ENCODE results near the gene GPR158. TPM values are rescaled to one million over a fixed set of nuclear protein-coding genes. Genes with fewer than 3 reads are reported as not detected.
"Not testable (repeated sequence)": the region's sequence is repeated elsewhere in the genome, so short reads cannot be mapped to it uniquely, and the experiment has no call there.

The GPR158 gene
- total RNA-seq, 2 donors from 2014 or later, result not detected

DNA sequence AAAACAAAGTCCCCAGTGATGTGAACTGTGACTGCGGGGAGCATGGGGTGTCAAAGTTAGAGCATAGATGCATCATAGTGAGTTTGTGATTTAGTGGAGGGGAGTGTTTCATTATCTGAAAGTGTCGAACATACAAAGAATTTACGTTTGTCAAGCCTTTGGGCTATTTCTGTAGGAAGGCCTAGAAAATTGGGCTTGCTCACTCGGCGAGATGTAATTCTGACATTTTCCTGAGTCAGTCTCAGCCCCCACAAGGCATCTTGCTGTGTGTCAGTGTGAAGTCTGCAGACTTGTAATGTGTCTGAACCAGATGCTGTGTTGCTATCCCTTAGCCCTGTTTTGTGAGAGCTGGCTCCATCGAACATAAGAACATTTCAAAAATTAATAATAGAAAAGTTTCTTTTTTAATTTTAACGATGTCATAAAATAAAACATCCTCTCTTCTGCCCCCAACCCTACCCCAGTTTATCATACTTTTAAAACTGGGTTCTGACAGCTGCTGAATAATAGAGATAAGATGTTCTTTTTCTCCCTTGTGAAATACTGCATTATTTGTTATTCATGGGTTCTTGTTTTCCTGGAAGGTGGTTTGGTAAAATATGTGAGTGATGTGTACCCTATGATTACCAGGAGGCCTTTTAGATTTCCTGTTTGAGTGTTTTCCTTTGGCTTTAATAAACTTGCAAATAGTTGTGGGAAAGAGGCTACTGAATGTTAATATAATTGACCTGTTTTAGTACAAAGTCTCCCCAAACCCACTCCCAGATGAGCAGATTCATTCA is 207.4 kb downstream of the GPR158 start:
- peaks cover 15% of the 10 kb centered on the region for H3K9me3 Mint-ChIP-seq
- H3K27me3 Mint-ChIP-seq, result no peaks in the 10 kb centered on the region
- H3K27ac Mint-ChIP-seq, result no peak overlapping the region
- no peak overlapping the region for H3K4me3 Mint-ChIP-seq
- H3K4me1 Mint-ChIP-seq, result no peaks in the 10 kb centered on the region
- ATAC-seq (replicated peaks), result no peak
- H3K36me3 Mint-ChIP-seq (ENCODE audit: low read depth), result no peaks in the 10 kb centered on the region

DNA sequence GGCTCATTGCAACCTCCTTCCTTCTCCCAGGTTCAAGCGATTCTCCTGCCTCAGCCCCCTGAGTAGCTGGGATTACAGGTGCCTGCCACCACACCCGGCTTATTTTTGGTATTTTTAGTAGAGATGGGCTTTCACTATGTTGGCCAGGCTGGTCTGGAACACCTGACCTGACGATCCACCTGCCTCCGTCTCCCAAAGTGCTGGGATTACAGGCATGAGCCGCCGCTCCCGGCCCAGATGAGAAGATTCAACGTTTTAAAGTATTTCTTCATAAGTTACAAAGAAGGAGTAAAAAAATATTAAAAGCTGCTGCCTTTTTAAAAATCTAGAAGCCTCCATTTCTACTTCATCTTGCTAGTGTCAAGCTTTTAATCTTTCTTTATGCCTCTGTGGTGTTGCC is 208.1 kb downstream of the GPR158 start:
- not testable (repeated sequence) for H3K4me3 Mint-ChIP-seq; H3K4me1 Mint-ChIP-seq; H3K27ac Mint-ChIP-seq; H3K27me3 Mint-ChIP-seq; ATAC-seq (replicated peaks); H3K36me3 Mint-ChIP-seq (ENCODE audit: low read depth)
- peaks cover 15% of the 10 kb centered on the region for H3K9me3 Mint-ChIP-seq

DNA sequence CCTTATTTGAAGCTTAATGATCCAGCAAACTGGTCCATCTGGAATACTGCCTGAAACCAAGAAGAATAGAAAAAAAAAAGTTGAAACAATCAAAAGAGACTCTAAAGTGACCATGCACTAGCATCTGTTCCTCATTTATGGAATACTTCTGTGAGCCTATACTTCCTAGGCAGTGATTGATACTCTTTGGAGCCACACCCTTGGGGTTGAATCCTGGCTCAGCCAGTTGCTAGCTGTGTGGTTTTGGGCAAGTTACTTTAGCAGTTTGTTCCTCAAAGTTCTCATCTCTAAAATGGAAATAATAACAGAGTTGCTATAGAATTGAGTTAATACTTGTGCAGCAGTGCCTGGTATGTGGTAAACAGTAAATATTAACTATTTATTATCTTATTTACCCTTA is 208.9 kb downstream of the GPR158 start:
- Mint-ChIP-seq H3K36me3 (ENCODE audit: low read depth) (no peaks in the 10 kb centered on the region), H3K4me3 (no peak overlapping the region), H3K9me3 (peaks cover 15% of the 10 kb centered on the region), H3K27ac (no peak overlapping the region), H3K4me1 (no peaks in the 10 kb centered on the region), H3K27me3 (no peaks in the 10 kb centered on the region)
- ATAC-seq (replicated peaks), result no peak

DNA sequence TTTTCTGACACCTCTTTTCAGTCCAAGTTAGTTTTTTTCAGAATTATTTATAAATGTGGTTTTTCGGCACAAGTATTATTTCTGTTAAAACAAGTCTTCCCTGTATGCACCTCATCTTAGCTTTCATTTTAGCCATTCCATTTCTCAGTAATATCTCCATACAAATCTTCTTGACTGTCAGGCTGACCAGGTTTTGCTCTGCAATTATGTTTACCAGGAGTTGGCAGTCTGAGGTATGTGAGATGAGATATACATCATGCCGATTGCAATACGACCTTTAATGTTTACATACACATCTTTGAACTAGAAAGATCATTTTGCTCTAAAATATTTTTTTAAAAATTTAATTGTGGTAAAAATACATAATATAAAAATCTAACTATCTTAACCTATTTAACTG is 209.8 kb downstream of the GPR158 start:
- no peak overlapping the region for H3K4me3 Mint-ChIP-seq
- no peaks in the 10 kb centered on the region for H3K36me3 Mint-ChIP-seq (ENCODE audit: low read depth)
- ATAC-seq (replicated peaks), result no peak
- no peaks in the 10 kb centered on the region for H3K27me3 Mint-ChIP-seq
- H3K27ac Mint-ChIP-seq, result no peak overlapping the region
- H3K4me1 Mint-ChIP-seq, result no peaks in the 10 kb centered on the region
- H3K9me3 Mint-ChIP-seq, result peaks cover 14% of the 10 kb centered on the region

DNA sequence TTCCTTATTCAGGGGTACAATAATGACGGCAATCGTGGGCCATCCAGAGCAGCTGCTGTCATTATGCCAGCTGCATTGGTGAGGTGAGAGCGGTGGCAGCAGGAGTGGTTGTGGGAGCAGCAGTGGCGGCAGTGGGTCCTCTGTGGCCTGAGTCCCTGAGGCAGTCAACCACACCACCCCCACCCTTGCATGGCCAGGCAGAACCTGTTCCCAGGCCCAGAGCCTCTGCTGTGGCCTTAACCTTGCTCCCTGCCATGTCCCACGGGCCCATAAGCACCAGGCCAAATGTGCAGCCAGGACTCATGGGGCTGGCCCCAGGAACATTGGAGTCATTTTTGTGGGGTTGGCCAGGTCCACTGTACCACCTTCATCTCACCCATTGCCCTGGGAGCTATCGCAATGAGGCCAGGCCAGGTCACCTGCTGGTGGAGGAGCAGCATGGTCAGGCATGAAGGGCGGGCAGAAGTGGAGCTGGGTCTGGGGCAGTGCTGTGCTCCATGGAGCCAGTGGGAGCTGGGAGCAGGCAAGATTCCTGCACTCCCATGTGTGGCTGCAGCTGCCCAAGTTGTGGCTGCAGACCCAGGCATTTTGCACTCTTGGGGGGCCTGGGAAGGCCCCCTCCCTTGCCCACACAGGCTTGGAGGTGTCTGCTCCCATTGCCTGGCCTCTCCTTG is 213.5 kb downstream of the GPR158 start:
- no peaks in the 10 kb centered on the region for H3K36me3 Mint-ChIP-seq (ENCODE audit: low read depth)
- no peak overlapping the region for H3K4me3 Mint-ChIP-seq
- H3K27ac Mint-ChIP-seq, result no peak overlapping the region
- H3K27me3 Mint-ChIP-seq, result no peaks in the 10 kb centered on the region
- no peak for ATAC-seq (replicated peaks)
- peaks cover 15% of the 10 kb centered on the region for H3K9me3 Mint-ChIP-seq
- H3K4me1 Mint-ChIP-seq, result no peaks in the 10 kb centered on the region

DNA sequence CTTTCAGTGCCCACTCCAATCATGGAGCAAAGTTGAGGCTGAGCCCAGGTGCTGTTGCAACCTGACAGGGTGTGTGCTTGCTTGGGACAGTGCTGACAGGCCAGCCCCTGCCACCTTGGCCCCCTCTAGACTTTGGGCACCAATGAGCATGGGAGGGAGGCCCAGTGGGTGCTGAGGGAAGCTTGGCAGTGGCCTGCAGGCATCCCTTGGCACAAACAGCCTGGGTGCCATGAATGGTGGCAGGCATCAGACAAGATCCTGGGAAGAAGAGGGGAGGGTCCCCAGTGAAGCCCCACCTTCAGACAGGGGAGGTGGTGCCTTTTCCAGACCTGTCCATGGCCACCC is 214.0 kb downstream of the GPR158 start:
- Mint-ChIP-seq H3K4me1 (no peaks in the 10 kb centered on the region), H3K4me3 (no peak overlapping the region), H3K27me3 (no peaks in the 10 kb centered on the region), H3K9me3 (peaks cover 16% of the 10 kb centered on the region), H3K27ac (no peak overlapping the region), H3K36me3 (ENCODE audit: low read depth) (no peaks in the 10 kb centered on the region)
- no peak for ATAC-seq (replicated peaks)

DNA sequence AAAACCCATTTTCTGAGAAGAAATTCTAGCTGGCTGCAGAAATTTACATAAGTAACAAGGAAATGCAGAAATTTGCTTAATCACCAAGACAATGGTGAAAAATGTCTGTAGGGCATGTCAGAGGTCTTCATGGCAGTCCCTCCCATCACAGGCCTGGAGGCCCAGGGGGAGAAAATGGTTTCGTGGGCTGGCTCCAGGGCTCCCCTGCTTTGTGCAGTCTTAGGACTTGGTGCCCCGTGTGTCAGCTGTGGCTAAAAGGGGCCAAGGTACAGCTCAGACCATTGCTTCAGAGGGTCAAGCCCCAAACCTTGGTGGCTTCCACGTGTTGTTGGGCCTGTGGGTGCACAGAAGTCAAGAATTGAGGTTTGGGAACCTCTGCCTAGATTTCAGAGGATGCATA is 215.9 kb downstream of the GPR158 start:
- Mint-ChIP-seq H3K27me3 (no peaks in the 10 kb centered on the region), H3K9me3 (peaks cover 22% of the 10 kb centered on the region), H3K27ac (no peak overlapping the region), H3K4me3 (no peak overlapping the region), H3K4me1 (no peaks in the 10 kb centered on the region), H3K36me3 (ENCODE audit: low read depth) (no peaks in the 10 kb centered on the region)
- no peak for ATAC-seq (replicated peaks)

DNA sequence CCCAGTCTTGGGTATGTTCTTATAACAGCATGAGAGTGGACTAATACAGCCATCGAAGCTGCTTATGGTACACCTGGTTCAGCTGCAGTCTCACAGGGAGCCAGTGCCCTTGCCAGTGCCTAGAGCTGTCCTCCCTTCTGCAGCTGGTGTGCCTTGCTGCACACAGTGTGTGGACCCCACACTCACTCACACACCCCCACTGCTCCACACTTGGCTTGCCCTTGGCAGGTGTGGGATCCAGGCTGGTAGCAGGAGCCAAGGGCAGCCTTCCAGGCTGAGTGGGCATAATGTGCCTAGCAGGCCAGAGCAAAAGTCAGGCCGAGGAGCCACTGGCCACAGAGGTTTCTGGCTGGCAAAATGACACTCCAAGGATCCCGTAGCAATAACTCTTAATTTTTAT is 217.3 kb downstream of the GPR158 start:
- Mint-ChIP-seq H3K36me3 (ENCODE audit: low read depth) (no peaks in the 10 kb centered on the region), H3K4me3 (no peak overlapping the region), H3K9me3 (peaks cover 22% of the 10 kb centered on the region), H3K27me3 (no peaks in the 10 kb centered on the region), H3K4me1 (no peaks in the 10 kb centered on the region), H3K27ac (no peak overlapping the region)
- no peak for ATAC-seq (replicated peaks)

DNA sequence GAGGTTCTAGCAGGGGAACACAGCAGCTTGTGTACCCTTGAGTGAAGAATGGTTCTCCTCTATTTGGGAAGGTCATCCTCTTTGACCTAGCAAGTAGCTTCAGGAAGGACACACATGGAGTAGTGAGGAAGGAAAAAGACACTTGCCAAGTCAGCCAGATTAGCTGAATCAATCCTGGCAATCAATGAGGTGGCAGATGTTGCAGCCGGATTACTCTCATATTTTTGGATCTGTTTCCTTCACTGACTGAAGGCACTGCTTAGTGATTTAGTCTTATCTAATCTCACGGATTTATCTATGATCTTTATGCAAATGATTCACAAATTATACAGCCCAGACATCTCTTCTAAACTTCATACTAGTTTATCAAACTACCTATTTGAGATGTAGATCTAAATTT is 218.8 kb downstream of the GPR158 start:
- Mint-ChIP-seq H3K27ac (no peak overlapping the region), H3K4me1 (no peaks in the 10 kb centered on the region), H3K27me3 (no peaks in the 10 kb centered on the region), H3K36me3 (ENCODE audit: low read depth) (no peaks in the 10 kb centered on the region), H3K4me3 (no peak overlapping the region), H3K9me3 (peaks cover 22% of the 10 kb centered on the region)
- ATAC-seq (replicated peaks), result no peak

DNA sequence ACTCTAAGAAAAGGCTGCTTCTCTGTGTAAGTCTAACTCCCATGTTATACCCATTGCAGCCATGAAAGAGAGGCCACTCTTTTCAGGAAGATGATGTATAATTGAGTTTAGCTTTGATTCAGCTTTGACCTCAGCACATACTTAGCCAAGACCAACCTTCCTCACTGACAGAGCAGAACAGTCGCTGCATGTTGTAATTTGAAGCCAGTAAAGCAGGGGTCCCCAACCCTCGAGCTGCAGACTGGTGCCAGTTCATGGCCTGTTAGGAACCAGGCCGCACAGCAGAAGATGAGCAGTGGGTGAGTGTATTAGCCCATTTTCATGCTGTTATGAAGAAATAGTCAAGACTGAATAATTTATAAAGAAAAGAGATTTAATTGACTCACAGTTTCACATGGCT is 223.9 kb downstream of the GPR158 start:
- Mint-ChIP-seq H3K4me1 (no peaks in the 10 kb centered on the region), H3K27me3 (no peaks in the 10 kb centered on the region), H3K27ac (no peak overlapping the region), H3K36me3 (ENCODE audit: low read depth) (no peaks in the 10 kb centered on the region), H3K4me3 (no peak overlapping the region), H3K9me3 (peaks cover 10% of the 10 kb centered on the region)
- no peak for ATAC-seq (replicated peaks)

DNA sequence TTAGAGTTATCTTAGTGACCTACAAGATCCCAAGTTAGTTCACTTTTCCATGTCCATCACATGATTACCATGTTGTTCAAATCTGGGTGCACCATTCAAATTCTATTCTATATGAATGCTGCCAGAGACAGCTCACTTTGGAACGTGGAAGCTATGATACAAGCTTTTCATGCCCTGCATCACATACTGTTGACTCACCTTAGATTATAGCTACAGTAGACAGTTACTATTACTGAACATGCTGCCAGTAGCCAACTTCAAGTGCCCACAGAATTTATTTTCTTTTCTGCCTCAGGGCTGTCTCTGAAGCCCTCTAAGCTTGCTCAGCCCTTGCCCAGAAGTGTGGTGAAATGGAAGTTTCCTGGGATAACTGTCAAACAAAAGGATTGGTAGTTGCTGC is 231.1 kb downstream of the GPR158 start:
- Mint-ChIP-seq H3K36me3 (ENCODE audit: low read depth) (no peaks in the 10 kb centered on the region), H3K4me3 (no peak overlapping the region)
- ATAC-seq (replicated peaks), result no peak

DNA sequence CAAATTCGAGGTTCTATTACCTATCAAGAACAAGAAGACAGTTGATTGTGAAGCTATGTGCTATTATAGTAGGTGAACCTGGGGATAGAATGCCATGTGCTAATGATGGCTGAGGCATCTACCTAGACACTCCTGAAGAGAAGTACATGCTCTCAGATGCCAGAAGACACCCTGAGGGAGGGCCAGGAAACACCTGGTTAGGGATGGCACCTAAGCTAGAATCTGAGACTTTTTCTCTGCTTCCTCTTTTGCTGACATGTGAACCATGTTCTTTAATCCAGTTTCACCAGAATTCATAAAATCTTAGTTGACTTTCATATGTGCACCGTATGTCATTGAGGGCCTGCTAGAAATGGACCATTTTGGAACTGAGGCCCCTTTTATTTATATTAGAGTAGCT is 242.8 kb downstream of the GPR158 start:
- no peaks in the 10 kb centered on the region for H3K4me1 Mint-ChIP-seq
- no peak for ATAC-seq (replicated peaks)
- no peaks in the 10 kb centered on the region for H3K36me3 Mint-ChIP-seq (ENCODE audit: low read depth)
- no peaks in the 10 kb centered on the region for H3K27me3 Mint-ChIP-seq
- H3K9me3 Mint-ChIP-seq, result no peaks in the 10 kb centered on the region
- H3K4me3 Mint-ChIP-seq, result no peak overlapping the region
- no peak overlapping the region for H3K27ac Mint-ChIP-seq

More for the DNA sequence above, 231.1 kb downstream of the GPR158 start:
- H3K27ac Mint-ChIP-seq, result no peak overlapping the region
- H3K4me1 Mint-ChIP-seq, result no peaks in the 10 kb centered on the region
- H3K27me3 Mint-ChIP-seq, result no peaks in the 10 kb centered on the region
- peaks cover 7% of the 10 kb centered on the region for H3K9me3 Mint-ChIP-seq

DNA sequence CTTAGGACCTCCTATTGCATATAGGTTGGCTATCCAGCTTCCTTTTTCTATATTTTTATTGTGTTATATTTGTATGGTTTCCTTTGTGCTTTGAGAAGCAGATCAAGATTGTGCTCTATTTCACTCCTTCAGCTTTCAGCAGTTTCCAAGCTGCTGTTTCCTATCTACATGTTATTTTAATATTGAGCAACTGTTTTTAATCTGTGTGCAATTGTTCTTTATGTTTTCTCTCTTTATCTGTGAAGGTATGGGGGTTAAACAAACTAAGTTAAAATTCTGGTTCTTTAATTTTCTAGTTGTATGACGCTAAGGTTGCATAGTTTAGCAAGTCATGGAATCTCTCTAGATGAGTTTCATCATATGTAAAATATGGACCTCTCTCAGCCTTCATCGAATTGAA is 251.0 kb downstream of the GPR158 start:
- ATAC-seq (replicated peaks), result no peak
- no peaks in the 10 kb centered on the region for H3K4me1 Mint-ChIP-seq
- peaks cover 5% of the 10 kb centered on the region for H3K9me3 Mint-ChIP-seq
- H3K36me3 Mint-ChIP-seq (ENCODE audit: low read depth), result no peaks in the 10 kb centered on the region
- H3K27ac Mint-ChIP-seq, result no peak overlapping the region
- no peak overlapping the region for H3K4me3 Mint-ChIP-seq
- no peaks in the 10 kb centered on the region for H3K27me3 Mint-ChIP-seq

DNA sequence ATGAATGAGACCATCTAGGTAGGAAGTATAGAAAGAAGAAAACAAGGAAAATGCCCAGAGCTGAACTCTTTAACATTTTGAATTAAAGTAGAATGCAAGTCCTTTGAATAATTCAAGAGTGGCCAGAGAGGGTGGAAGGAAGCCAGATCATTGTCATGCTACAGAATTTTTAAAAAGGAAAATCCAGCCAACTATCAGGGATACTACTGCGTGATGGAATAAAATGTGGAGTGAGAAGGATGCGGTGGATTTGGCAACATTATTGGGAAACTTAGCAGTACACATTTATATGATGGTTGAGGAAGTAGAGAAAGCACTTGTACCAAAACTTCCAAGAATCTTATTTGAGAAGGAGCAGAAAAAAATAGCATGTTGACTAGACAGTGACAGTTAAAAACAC is 261.6 kb downstream of the GPR158 start:
- no peak overlapping the region for H3K27ac Mint-ChIP-seq
- ATAC-seq (replicated peaks), result no peak

DNA sequence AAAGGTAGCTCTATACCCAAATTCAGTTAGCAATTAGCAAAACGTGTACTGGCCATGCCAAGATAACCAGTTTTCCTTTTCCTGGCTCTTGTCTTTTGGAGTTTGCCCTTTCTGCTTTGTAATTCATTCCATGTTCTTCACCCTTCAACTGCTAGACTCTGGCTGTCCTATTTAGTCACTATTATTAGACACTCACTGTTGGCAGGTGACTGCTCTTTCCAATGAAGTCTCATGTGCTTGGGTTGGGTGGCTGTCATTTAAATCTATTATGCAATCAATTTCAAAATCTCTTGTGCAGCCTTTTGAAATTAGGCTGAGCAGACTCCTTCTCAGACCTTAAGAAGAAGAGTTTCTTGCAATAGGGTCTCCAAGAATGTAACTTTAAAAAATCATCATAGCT is 266.5 kb downstream of the GPR158 start:
- Mint-ChIP-seq H3K4me3 (no peak overlapping the region), H3K27me3 (no peaks in the 10 kb centered on the region), H3K36me3 (ENCODE audit: low read depth) (no peaks in the 10 kb centered on the region), H3K27ac (no peak overlapping the region), H3K4me1 (no peaks in the 10 kb centered on the region), H3K9me3 (peaks cover 8% of the 10 kb centered on the region)
- no peak for ATAC-seq (replicated peaks)

More for the DNA sequence above, 261.6 kb downstream of the GPR158 start:
- Mint-ChIP-seq H3K4me1 (no peaks in the 10 kb centered on the region), H3K27me3 (no peaks in the 10 kb centered on the region), H3K4me3 (no peak overlapping the region), H3K9me3 (peaks cover 8% of the 10 kb centered on the region), H3K36me3 (ENCODE audit: low read depth) (no peaks in the 10 kb centered on the region)
